Left cardiac atrium (tissue), 4 donors: ENCODE measurements around the gene PCCB. TPM values are rescaled to one million over a fixed set of nuclear protein-coding genes. Genes with fewer than 3 reads are reported as not detected.
"Not testable (repeated sequence)": the region's sequence is repeated elsewhere in the genome, so short reads cannot be mapped to it uniquely, and the experiment has no call there.

Experiments used
- ATAC-seq, 2 donors: fragments of 200-7000 bp; cut with Tn5 transposase; one replicate each; pipeline ENCODE4 v1.9.1; 2020; ENCODE audit warnings: mild to moderate bottlenecking in 2 of 2, moderate library complexity in 2 of 2
- DNase-seq: peaks from one replicate; pipeline ENCODE4 v3.0.0-alpha.2; 2020
- intact Hi-C, 2 donors: fragments of 100-400 bp; cut with DNase I; formaldehyde crosslinking; loops; one replicate each; pipeline versions ENCODE4 v1.14.1 to v1.15.1; 2022 to 2023
- total RNA-seq, 2 donors: library from RNA; stranded (reverse); fragmentation: NEBNext Ultra II Directional; extraction: Animal tissue kit (Norgen Biotek cat#: 25700); gene quantifications; one replicate each; pipeline ENCODE4 v1.2.1, GENCODE V29; 2021
- donor health status: DM: no; HTN: yes; CAD: no.
- donor health status: DM: no; HTN: yes; CAD: no; lungs with severe emphysema.
- donor health status: DM: yes; HTN: yes; CAD: no.
- donor health status: Dilated cardiomyopathy.

Gene PCCB
- total RNA-seq, 2 donors from 2014 or later = 67.7 to 70.8 TPM

GRCh38 chr3:136296960-136297359 lies 46.8 kb downstream of the PCCB start:
- no peak for ATAC-seq
- intact Hi-C loops = no loop called here

GRCh38 chr3:136297826-136298225 lies 47.7 kb downstream of the PCCB start:
- intact Hi-C loops = no loop called here
- DNase-seq (no peak), ATAC-seq (no peak)

More at GRCh38 chr3:136296960-136297359, 46.8 kb downstream of the PCCB start:
- no peak for DNase-seq

- intact Hi-C loops = no loop called here
- no peak for DNase-seq
- ATAC-seq = no peak
Observed at GRCh38 chr3:136300444-136300843, 50.3 kb downstream of the PCCB start.

- ATAC-seq (no peak), DNase-seq (no peak)
- intact Hi-C loops = no loop called here
Observed at GRCh38 chr3:136305879-136306278, 55.7 kb downstream of the PCCB start.

- intact Hi-C loops = no loop called here
- ATAC-seq = no peak
- no peak for DNase-seq
Observed at GRCh38 chr3:136311261-136311660, 61.1 kb downstream of the PCCB start.

GRCh38 chr3:136311968-136312367 lies 61.8 kb downstream of the PCCB start:
- no peak for ATAC-seq
- no peak for DNase-seq
- intact Hi-C loops = no loop called here

GRCh38 chr3:136326316-136326715 lies 76.2 kb downstream of the PCCB start:
- DNase-seq (no peak), ATAC-seq (no peak)
- intact Hi-C loops = no loop called here

GRCh38 chr3:136327671-136328070 lies 77.5 kb downstream of the PCCB start:
- DNase-seq (no peak), ATAC-seq (no peak)
- intact Hi-C loops = no loop called here

GRCh38 chr3:136329593-136329992 lies 79.5 kb downstream of the PCCB start:
- DNase-seq (no peak), ATAC-seq (no peak)
- intact Hi-C loops = no loop called here

GRCh38 chr3:136330900-136331299 lies 80.8 kb downstream of the PCCB start:
- no peak for DNase-seq
- ATAC-seq = no peak
- intact Hi-C loops = no loop called here

GRCh38 chr3:136332302-136332701 lies 82.2 kb downstream of the PCCB start:
- ATAC-seq = no peak
- intact Hi-C loops = no loop called here
- DNase-seq = no peak

GRCh38 chr3:136332776-136333175 lies 82.6 kb downstream of the PCCB start:
- peak in 1 of 2 donors; percentile 39 for ATAC-seq
- intact Hi-C loops = no loop called here
- DNase-seq = no peak

GRCh38 chr3:136334209-136334608 lies 84.1 kb downstream of the PCCB start:
- no peak for ATAC-seq
- intact Hi-C loops = no loop called here
- no peak for DNase-seq

GRCh38 chr3:136334726-136335125 lies 84.6 kb downstream of the PCCB start:
- intact Hi-C loops, ATAC-seq, DNase-seq: not testable (repeated sequence)

- intact Hi-C loops = no loop called here
- ATAC-seq (no peak), DNase-seq (no peak)
Observed at GRCh38 chr3:136336329-136337100, 86.4 kb downstream of the PCCB start.

GRCh38 chr3:136343446-136343845 lies 93.3 kb downstream of the PCCB start:
- no peak for DNase-seq
- peak in 1 of 2 donors; percentile 7 for ATAC-seq

GRCh38 chr3:136343873-136344555 lies 93.9 kb downstream of the PCCB start:
- ATAC-seq = peak; percentile 67 to 97

More at GRCh38 chr3:136343446-136343845, 93.3 kb downstream of the PCCB start:
- intact Hi-C loops = no loop called here

GRCh38 chr3:136346486-136346885 lies 96.3 kb downstream of the PCCB start:
- intact Hi-C loops = no loop called here
- DNase-seq = no peak
- no peak for ATAC-seq

More at GRCh38 chr3:136343873-136344555, 93.9 kb downstream of the PCCB start:
- intact Hi-C loops = no loop called here
- DNase-seq = peak; percentile 89

GRCh38 chr3:136350132-136350531 lies 100.0 kb downstream of the PCCB start:
- no peak for DNase-seq
- intact Hi-C loops = no loop called here
- ATAC-seq = peak; percentile 70 to 93

GRCh38 chr3:136350557-136350956 lies 100.4 kb downstream of the PCCB start:
- DNase-seq (no peak), ATAC-seq (peak; percentile 78 to 84)
- intact Hi-C loops = no loop called here

- ATAC-seq = peak in 1 of 2 donors; percentile 12
- intact Hi-C loops = no loop called here
Observed at GRCh38 chr3:136351351-136351750, 101.2 kb downstream of the PCCB start.

More at GRCh38 chr3:136351351-136351750, 101.2 kb downstream of the PCCB start:
- no peak for DNase-seq
